K562 (cell line): ENCODE measurements around the gene PLAC1. TPM values are rescaled to one million over a fixed set of nuclear protein-coding genes. Genes with fewer than 3 reads are reported as not detected.

Experiments used
- ATAC-seq: fragments of 200-7000 bp; cut with Tn5 transposase; 3 replicates; pipeline ENCODE4 v1.9.1; 2020; ENCODE audit warnings: moderate library complexity
- BruUV-seq: library from RNA; stranded (reverse); fragments of 400-500 nt; replicated peaks from 2 replicates; lab custom pipeline; 2021; lab: Mats Ljungman, UMichigan
- CTCF ChIA-PET: fragments of 300-600 bp; formaldehyde crosslinking; extraction: SDS; loops from one replicate; lab custom pipeline; 2021; ENCODE audit warnings: low intra/inter-chr PET ratio; lab: Yijun Ruan, JAX
- POLR2A ChIA-PET: fragments of 300-600, 350-650 bp; sonication (Branson Sonifier 250); formaldehyde crosslinking; extraction: SDS; loops from one replicate; lab custom pipeline; 2021; ENCODE audit warnings: antibody characterized with exemption, inconsistent platforms; lab: Yijun Ruan, JAX
- DNase-seq, 4 experiments: peaks; one replicate each; pipeline versions ENCODE4 v3.0.0 to v3.0.0-alpha.2; 2011 to 2018; ENCODE audit warnings: low spot score in 3 of 4, mixed read lengths in 3 of 4; ENCODE audit errors: extremely low read depth in 1 of 4
- FAIRE-seq: peaks from 2 replicates; lab custom pipeline; 2011; peaks lifted over from hg19 to GRCh38; lab: Jason Lieb, UNC
- H2AFZ ChIP-seq: 2 replicates; pipeline ENCODE4 v1.6.0; 2011; ENCODE audit warnings: low read depth, low read length, control low read depth, inconsistent platforms
- H3K27ac ChIP-seq: fragments of 200-600 bp; 3 replicates; pipeline ENCODE4 v1.8.0; 2011; ENCODE audit warnings: low read depth, mild to moderate bottlenecking, control low read depth, inconsistent platforms, low read length, moderate library complexity, mixed read lengths; ENCODE audit errors: extremely low read depth
- H3K27me3 ChIP-seq, 2 experiments: fragments of 300-600 bp in 1 of 2; 2 replicates in 1 of 2; 3 replicates in 1 of 2; pipeline versions ENCODE4 v1.6.0 to v1.8.0; 2011; ENCODE audit warnings: inconsistent platforms in 2 of 2, low read length in 2 of 2, mild to moderate bottlenecking in 1 of 2, mixed read lengths in 1 of 2, moderate library complexity in 1 of 2; ENCODE audit not compliant: control insufficient read depth in 2 of 2, insufficient read depth in 2 of 2
- H3K36me3 ChIP-seq: fragments of 300-600 bp; 3 replicates; pipeline ENCODE4 v1.8.0; 2011; ENCODE audit warnings: mild to moderate bottlenecking, low read length, inconsistent platforms; ENCODE audit not compliant: control insufficient read depth, insufficient read depth
- H3K4me1 ChIP-seq, 2 experiments: fragments of 200-600 bp in 1 of 2; replicated peaks in 1 of 2; 2 replicates in 1 of 2; 3 replicates in 1 of 2; pipeline versions ENCODE4 v1.5.1 to v1.8.0; 2011; ENCODE audit warnings: inconsistent platforms in 2 of 2, low read length in 2 of 2, mild to moderate bottlenecking in 1 of 2, mixed read lengths in 1 of 2, moderate library complexity in 1 of 2; ENCODE audit not compliant: control insufficient read depth in 2 of 2, insufficient read depth in 2 of 2
- H3K4me2 ChIP-seq: 2 replicates; pipeline ENCODE4 v1.6.1; 2011; ENCODE audit warnings: low read length, control low read depth, inconsistent platforms, mixed read lengths; ENCODE audit not compliant: insufficient read depth
- H3K4me3 ChIP-seq: fragments of 200-600 bp; sonication (generic), shearing (Covaris generic); 2 replicates; pipeline ENCODE4 v1.5.1; 2016; ENCODE audit warnings: control low read depth, inconsistent platforms
- H3K79me2 ChIP-seq: fragments of 200-600 bp; 3 replicates; pipeline ENCODE4 v1.8.0; 2011; ENCODE audit warnings: low read length, inconsistent platforms; ENCODE audit not compliant: control insufficient read depth, insufficient read depth
- H3K9ac ChIP-seq, 2 experiments: 2 replicates each; pipeline versions ENCODE4 v1.6.0 to v1.6.1; 2011; ENCODE audit warnings: low read depth in 2 of 2, low read length in 2 of 2, control low read depth in 1 of 2, inconsistent platforms in 1 of 2, mild to moderate bottlenecking in 1 of 2, mixed read lengths in 1 of 2; ENCODE audit not compliant: insufficient read depth in 1 of 2
- H3K9me1 ChIP-seq: one replicate; pipeline ENCODE4 v1.6.0; 2011; ENCODE audit warnings: inconsistent platforms, mild to moderate bottlenecking, low read length, moderate library complexity; ENCODE audit not compliant: control insufficient read depth, insufficient read depth
- H3K9me3 ChIP-seq: replicated peaks from 2 replicates; pipeline ENCODE4 v1.5.1; 2011; ENCODE audit warnings: low read depth, low read length, inconsistent platforms; ENCODE audit not compliant: control insufficient read depth, insufficient read depth
- H4K20me1 ChIP-seq: replicated peaks from 2 replicates; pipeline ENCODE4 v1.6.1; 2011; ENCODE audit warnings: low read length, inconsistent platforms, mixed read lengths; ENCODE audit not compliant: control insufficient read depth, insufficient read depth
- CBX5 ChIP-seq: IDR thresholded peaks from 2 replicates; pipeline ENCODE4 v1.6.1; 2014; ENCODE audit warnings: low read depth, borderline replicate concordance
- MBD2 ChIP-seq: sonication (generic); IDR thresholded peaks from 2 replicates; pipeline ENCODE4 v1.6.1; 2016; ENCODE audit warnings: low read depth, borderline replicate concordance
- SETDB1 ChIP-seq: IDR thresholded peaks from one replicate; pipeline ENCODE4 v1.6.1; 2012; ENCODE audit warnings: low read length, control low read depth, inconsistent platforms
- SIN3B ChIP-seq: fragments of 450-650 bp; IDR thresholded peaks from 2 replicates; pipeline ENCODE4 v1.6.1; 2017; ENCODE audit warnings: low read depth, mild to moderate bottlenecking, moderate library complexity
- TCF7L2 ChIP-seq: fragments of 150-350 bp; IDR thresholded peaks from 2 replicates; pipeline ENCODE4 v1.6.1; 2016; ENCODE audit warnings: low read depth, mild to moderate bottlenecking, low read length, moderate library complexity
- WGBS: fragments of 100-300 bp; shearing (Covaris generic); methylation state at CpG from one replicate; pipeline ENCODE4 v1.1.6; 2016; ENCODE audit warnings: low coverage, mixed read lengths; ENCODE audit not compliant: insufficient coverage; ENCODE audit errors: missing lambda C conversion rate; 5-methylcytosine and 5-hydroxymethylcytosine counted together
- in situ Hi-C: fragments of 300-500 bp; cut with MboI; formaldehyde crosslinking; loops from 4 replicates; pipeline ENCODE4 v1.15.0; 2018; ENCODE audit warnings: inconsistent platforms, mixed read lengths
- intact Hi-C: fragments of 100-400 bp; cut with micrococcal nuclease; formaldehyde crosslinking; loops from 2 replicates; pipeline ENCODE4 v1.14.2; 2022
- polyA plus RNA-seq, 8 experiments: library from polyadenylated mRNA; depleted of rRNA in 4 of 8; stranded (reverse) in 5 of 8; unstranded in 3 of 8; fragments of >200 nt; fragmentation: Nextera tagmentation in 2 of 8; fragmentation: Illumina TruSeq in 1 of 8; extraction: Ambion mirVana in 2 of 8; extraction: Trizol in 1 of 8; gene quantifications; 2 replicates each; pipeline versions ENCODE4 v1.2.1 to v1.2.3, GENCODE V29; 2011 to 2014; ENCODE audit warnings: inconsistent platforms in 1 of 8, missing spikeins in 1 of 8
- total RNA-seq, 7 experiments: library from RNA; depleted of rRNA in 6 of 7; stranded (reverse); fragments of >200 nt in 6 of 7; fragmentation: Illumina TruSeq in 2 of 7; extraction: Trizol in 2 of 7; gene quantifications; 2 replicates each; pipeline versions ENCODE4 v1.2.1 to v1.2.3, GENCODE V29; 2011 to 2021; ENCODE audit warnings: low replicate concordance in 1 of 7
- TF ChIP-seq, protein P1 (sequence below): fragments of 450-650 bp; formaldehyde crosslinking; IDR thresholded peaks from 2 replicates; pipeline ENCODE4 v1.4.0; 2020; ENCODE audit warnings: mild to moderate bottlenecking, moderate library complexity
- TF ChIP-seq, protein P2 (sequence below): fragments of 450-650 bp; IDR thresholded peaks from 2 replicates; pipeline ENCODE4 v1.6.1; 2017; ENCODE audit warnings: antibody characterized with exemption, mild to moderate bottlenecking
- TF ChIP-seq, protein P3 (sequence below): fragments of 450-650 bp; IDR thresholded peaks from 2 replicates; pipeline ENCODE4 v1.7.1; 2018; ENCODE audit warnings: mild to moderate bottlenecking, low read depth; ENCODE audit not compliant: partially characterized antibody
- TF ChIP-seq, protein P4 (sequence below): fragments of 250-450 bp; sonication (Bioruptor Pico); IDR thresholded peaks from 2 replicates; pipeline ENCODE4 v1.8.0; 2022; ENCODE audit warnings: moderate library complexity, mild to moderate bottlenecking, inconsistent platforms

The PLAC1 gene
- total and polyA plus RNA-seq, 9 of the 15 experiments (the other 6 are each of a cell fraction or from before 2014, with no cell fraction given), result 0.82 to 9.1 (median 1.7) TPM

DNA sequence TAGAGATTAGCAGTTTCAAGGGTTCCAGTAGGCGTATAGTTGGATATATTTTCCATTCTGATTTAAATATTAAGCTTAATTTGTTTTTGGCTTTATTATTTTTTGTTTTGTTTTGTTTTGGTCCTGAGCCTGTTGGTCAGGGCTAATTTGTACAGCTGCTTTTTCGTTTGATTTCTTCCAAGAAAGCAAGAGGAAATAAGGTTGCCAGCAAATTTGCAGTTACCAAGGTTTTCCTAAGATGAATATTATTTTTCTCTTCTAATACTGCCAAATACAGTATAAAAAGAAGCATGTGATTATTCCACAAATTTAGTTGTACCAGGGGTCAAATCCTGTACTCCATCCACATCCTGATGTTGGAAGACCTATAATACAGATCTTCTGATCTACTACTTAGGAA is 24.9 kb downstream of the PLAC1 start:
- no peaks in the 10 kb centered on the region for H3K9me3 ChIP-seq
- no peaks in the 10 kb centered on the region for H4K20me1 ChIP-seq
- peaks cover 0 to 2% of the 10 kb centered on the region in 2 experiments; a peak in 1 of 5 replicates for H3K4me1 ChIP-seq
- H3K9ac ChIP-seq, result no peak overlapping the region
- no peaks in the 10 kb centered on the region for H3K36me3 ChIP-seq
- no TSS peak for BruUV-seq
- intact Hi-C loops (no loop called here), in situ Hi-C loops (no loop called here)
- CTCF ChIA-PET, result no interaction called here
- H3K27me3 ChIP-seq, result no peaks in the 10 kb centered on the region
- H3K4me3 ChIP-seq, result no peak overlapping the region
- H2AFZ ChIP-seq, result no peak overlapping the region
- ATAC-seq (no peak), DNase-seq (no peak), FAIRE-seq (no peak)
- H3K27ac ChIP-seq, result no peak overlapping the region
- no peak overlapping the region for H3K4me2 ChIP-seq
- no peaks in the 10 kb centered on the region for H3K9me1 ChIP-seq
- no peaks in the 10 kb centered on the region for H3K79me2 ChIP-seq
- WGBS, result 20% methylated on average over 2 of the region's 2 CpGs
- POLR2A ChIA-PET, result interaction anchor here (1.0 to 1.1 kb wide), 2 partner anchors 9 to 11 kb away, joined by 3 read pairs; no protein-coding TSS in a partner anchor
- TF ChIP-seq TCF7L2 (no peak), MBD2 (no peak), CBX5 (no peak), SIN3B (no peak), SETDB1 (no peak)
- TF ChIP-seq, protein P1, sequence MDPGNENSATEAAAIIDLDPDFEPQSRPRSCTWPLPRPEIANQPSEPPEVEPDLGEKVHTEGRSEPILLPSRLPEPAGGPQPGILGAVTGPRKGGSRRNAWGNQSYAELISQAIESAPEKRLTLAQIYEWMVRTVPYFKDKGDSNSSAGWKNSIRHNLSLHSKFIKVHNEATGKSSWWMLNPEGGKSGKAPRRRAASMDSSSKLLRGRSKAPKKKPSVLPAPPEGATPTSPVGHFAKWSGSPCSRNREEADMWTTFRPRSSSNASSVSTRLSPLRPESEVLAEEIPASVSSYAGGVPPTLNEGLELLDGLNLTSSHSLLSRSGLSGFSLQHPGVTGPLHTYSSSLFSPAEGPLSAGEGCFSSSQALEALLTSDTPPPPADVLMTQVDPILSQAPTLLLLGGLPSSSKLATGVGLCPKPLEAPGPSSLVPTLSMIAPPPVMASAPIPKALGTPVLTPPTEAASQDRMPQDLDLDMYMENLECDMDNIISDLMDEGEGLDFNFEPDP (CRISPR knock-in tag), result no peak
- TF ChIP-seq, protein P2, sequence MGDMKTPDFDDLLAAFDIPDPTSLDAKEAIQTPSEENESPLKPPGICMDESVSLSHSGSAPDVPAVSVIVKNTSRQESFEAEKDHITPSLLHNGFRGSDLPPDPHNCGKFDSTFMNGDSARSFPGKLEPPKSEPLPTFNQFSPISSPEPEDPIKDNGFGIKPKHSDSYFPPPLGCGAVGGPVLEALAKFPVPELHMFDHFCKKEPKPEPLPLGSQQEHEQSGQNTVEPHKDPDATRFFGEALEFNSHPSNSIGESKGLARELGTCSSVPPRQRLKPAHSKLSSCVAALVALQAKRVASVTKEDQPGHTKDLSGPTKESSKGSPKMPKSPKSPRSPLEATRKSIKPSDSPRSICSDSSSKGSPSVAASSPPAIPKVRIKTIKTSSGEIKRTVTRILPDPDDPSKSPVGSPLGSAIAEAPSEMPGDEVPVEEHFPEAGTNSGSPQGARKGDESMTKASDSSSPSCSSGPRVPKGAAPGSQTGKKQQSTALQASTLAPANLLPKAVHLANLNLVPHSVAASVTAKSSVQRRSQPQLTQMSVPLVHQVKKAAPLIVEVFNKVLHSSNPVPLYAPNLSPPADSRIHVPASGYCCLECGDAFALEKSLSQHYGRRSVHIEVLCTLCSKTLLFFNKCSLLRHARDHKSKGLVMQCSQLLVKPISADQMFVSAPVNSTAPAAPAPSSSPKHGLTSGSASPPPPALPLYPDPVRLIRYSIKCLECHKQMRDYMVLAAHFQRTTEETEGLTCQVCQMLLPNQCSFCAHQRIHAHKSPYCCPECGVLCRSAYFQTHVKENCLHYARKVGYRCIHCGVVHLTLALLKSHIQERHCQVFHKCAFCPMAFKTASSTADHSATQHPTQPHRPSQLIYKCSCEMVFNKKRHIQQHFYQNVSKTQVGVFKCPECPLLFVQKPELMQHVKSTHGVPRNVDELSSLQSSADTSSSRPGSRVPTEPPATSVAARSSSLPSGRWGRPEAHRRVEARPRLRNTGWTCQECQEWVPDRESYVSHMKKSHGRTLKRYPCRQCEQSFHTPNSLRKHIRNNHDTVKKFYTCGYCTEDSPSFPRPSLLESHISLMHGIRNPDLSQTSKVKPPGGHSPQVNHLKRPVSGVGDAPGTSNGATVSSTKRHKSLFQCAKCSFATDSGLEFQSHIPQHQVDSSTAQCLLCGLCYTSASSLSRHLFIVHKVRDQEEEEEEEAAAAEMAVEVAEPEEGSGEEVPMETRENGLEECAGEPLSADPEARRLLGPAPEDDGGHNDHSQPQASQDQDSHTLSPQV, result no peak
- TF ChIP-seq, protein P3, sequence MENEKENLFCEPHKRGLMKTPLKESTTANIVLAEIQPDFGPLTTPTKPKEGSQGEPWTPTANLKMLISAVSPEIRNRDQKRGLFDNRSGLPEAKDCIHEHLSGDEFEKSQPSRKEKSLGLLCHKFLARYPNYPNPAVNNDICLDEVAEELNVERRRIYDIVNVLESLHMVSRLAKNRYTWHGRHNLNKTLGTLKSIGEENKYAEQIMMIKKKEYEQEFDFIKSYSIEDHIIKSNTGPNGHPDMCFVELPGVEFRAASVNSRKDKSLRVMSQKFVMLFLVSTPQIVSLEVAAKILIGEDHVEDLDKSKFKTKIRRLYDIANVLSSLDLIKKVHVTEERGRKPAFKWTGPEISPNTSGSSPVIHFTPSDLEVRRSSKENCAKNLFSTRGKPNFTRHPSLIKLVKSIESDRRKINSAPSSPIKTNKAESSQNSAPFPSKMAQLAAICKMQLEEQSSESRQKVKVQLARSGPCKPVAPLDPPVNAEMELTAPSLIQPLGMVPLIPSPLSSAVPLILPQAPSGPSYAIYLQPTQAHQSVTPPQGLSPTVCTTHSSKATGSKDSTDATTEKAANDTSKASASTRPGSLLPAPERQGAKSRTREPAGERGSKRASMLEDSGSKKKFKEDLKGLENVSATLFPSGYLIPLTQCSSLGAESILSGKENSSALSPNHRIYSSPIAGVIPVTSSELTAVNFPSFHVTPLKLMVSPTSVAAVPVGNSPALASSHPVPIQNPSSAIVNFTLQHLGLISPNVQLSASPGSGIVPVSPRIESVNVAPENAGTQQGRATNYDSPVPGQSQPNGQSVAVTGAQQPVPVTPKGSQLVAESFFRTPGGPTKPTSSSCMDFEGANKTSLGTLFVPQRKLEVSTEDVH, result no peak
- TF ChIP-seq, protein P4, sequence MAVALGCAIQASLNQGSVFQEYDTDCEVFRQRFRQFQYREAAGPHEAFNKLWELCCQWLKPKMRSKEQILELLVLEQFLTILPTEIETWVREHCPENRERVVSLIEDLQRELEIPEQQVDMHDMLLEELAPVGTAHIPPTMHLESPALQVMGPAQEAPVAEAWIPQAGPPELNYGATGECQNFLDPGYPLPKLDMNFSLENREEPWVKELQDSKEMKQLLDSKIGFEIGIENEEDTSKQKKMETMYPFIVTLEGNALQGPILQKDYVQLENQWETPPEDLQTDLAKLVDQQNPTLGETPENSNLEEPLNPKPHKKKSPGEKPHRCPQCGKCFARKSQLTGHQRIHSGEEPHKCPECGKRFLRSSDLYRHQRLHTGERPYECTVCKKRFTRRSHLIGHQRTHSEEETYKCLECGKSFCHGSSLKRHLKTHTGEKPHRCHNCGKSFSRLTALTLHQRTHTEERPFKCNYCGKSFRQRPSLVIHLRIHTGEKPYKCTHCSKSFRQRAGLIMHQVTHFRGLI (CRISPR knock-in tag), result no peak
